GM21723 (cell line): ENCODE measurements around the gene NT5C.

Source experiments
- ATAC-seq: cut with Tn5 transposase; IDR thresholded peaks from one replicate; pipeline ENCODE4 v1.9.1; 2021; ENCODE audit warnings: mild to moderate bottlenecking, moderate library complexity; ENCODE audit not compliant: unreplicated experiment

The NT5C gene

DNA sequence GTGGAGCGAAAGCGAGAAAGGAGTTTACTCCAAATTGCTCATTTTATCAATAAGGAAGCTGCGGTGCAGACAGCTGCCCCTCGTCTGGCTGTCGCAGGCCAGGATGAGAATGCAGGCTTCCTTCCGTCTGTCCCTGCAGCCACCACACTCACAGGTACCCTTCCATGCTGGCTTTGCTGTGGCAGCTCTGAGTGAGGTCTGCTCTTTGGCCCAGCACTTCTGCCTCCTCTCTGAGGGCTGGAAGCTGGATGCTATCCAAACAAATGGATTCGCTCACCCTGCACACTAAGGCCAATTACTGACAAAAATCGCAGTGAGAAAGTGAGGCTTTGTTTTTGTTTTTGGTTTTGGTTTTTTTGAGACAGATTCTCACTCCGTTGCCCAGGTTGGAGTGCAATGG lies 14.8 kb downstream of the NT5C start:
- ATAC-seq, result no peak

DNA sequence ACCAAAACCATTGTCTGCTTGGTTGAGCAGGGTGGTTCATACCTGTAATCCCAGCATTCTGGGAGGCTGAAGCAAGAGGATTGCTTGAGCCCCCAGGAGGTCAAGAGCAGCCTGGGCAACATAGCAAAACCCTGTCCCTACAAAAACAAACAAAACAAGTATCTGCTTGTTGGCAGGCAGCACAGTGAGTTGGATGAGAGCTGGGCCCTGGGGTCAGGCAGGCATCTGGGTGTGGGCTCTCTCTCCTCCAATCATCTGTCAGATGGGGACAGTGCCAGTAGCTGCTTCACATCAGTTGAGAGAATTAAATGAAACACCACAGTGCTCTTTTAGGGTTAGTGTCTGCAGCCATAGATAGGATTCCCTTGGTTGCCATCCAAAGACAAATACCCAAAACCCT lies 16.0 kb downstream of the NT5C start:
- no peak for ATAC-seq

DNA sequence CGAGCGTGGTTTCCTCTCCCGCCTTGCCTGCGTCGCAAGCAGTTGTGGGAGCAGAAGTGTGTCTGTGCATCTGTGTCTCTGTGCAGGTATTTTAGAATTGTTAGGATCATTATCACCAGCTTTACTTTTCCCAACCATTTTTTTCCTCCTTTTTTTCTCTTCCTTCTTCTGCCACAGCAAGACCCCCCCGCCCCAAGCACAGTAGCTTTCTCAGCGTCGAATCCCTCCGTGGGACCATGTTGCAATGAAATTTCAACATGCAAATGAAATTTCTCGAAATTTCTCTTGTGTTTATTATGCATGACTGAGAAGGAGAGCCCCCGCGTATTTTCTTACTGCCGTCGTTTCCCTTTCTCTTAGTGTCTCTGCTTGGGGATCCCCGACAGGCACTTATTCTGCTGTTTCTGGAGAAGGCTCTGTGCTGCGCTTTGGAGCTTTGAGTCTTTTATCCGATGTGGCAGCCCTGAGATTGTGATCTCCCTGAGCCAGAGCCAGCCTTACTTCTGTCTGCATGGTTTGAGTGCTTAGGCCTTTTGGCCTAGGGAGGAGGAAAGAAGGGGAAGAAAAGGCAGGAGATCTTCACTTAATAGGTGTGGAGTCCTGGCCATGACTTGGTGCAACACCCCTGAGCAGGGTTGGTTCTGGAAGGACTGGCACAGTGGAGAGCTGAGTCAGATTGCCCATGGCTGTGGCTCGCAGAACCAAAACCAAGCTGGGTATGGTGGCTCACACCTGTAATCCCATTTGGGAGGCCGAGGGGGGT lies 16.8 kb downstream of the NT5C start:
- no peak for ATAC-seq

DNA sequence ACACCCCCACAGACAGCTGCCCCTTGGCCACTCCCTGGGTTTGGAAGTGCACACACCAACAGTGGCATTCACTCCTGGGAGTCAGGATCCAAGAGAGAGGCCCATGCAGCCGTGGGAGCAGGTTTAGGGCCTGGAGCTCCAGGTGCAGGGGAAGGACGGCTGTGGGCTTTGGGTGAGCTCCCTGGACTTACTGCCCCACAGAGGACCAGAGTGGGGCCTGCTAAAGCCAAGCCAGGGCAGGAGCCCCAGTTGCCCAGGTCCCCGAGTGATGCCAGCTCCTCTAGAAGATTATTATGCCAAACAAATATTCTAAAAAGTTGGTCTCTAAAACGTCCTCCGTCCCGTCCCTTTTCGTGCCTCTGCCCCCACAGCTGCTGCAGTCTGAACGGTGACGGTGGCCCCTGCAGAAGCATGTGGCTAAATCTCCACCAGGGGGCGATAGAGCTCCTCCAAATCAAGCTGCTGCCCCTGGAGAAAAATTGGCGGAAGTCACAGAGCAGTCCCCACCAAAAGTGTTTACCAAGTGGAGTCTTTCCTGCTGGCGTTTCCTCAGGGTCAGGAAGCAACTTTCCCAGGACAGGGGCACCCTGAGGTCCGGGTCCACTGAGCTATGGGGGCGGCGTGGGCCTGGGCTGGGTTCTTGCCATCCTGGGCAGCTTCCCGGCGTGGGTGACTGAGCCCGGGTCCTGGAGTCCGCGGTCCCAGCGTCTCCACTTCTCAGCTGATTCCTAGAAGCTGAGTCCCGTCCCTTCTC lies 17.6 kb downstream of the NT5C start:
- ATAC-seq, result no peak

DNA sequence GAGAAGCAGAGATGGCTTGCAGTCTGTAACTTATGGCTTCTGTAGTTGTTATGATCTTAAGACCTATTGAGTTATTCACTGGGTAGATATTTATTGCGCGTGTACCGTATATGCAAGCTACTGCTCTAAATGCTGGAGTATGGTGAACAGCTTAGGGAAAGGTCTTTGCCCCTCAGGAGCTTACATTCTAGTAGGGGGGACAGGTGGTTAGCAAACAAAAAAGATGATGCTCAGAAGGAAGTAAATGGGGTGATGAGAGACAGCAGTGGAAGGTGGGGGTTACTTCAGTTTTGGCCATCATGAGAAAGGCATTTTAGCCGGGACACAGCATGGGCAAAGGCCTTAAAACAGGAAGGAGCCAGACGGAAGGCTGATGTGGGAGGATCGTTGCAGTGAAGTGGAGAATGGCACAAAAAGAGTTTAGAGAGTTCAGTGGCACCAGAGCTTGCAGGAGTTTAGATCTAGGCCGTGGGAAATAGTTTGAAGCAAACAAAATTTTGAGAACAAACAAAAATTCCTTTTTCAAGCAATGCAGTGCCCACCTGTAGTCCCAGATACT lies 19.7 kb downstream of the NT5C start:
- ATAC-seq, result no peak

DNA sequence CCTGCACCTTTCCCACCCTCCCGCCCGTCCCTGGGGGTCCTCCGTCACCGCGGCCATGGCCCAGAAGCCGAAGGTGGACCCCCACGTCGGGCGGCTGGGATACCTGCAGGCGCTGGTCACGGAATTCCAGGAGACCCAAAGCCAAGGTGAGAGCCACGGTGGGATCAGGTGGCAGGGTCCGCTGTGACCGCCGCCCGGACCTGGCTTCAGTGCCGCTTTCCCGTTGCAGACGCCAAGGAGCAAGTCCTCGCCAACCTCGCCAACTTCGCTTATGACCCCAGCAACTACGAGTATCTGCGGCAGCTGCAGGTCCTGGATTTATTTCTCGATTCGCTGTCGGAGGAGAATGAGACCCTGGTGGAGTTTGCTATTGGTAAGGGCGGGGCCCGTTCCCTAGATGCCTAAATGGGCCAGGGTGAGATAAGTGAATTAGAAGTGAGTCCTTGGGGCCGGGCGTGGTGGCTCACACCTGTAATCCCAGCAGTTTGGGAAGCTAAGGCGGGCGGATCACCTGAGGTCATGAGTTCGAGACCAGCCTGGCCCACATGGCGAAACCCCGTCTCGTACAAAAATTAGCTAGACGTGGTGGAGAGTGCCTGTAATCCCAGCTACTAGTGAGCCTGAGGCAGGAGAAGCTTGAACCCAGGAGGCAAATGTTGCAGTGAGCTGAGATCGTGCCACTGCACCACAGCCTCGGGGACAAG lies 21.2 kb downstream of the NT5C start:
- ATAC-seq, result no peak

DNA sequence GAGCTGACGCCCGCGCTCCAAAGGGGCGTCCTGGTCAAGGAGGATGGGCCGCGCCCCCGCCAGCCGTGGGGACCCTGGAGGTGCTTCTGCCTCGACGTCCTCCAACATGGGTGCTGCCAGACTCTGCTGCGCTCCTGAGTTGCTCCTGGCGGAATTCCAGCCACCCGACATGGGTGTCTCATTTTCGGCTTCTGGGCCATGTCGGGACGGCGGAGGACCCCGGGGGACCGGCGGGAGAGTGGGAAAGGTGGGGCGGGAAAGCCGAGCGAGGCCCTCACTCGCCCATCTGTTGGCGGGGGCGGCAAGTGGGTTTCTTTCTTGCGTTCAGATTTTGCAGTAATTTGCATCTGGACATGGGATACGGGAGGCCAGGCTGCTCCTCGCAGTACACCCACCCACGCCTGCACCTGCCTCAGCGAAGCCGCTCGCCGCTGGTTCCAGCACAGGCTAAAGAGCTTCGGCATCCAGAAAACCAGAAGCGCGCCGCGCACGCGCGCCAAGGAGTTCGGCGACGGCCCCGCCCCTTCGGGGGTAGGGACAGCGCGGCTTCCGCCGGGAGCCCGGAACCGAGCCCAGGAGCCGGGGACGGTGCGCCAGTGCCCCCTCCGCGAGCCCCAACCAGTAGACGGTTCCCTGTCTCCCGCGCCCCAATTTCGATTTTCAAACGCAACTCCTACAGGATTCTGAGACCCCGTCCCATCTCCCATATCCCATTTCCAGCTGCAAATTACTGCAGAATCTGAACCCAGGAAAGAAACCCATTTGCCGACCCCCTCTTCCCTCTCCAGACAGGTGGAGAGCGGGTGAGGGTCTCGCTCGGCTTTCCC lies 21.9 kb downstream of the NT5C start, which contains the start of gene ARMC7:
Gene ARMC7 (plus strand): TSS at position 563 of the 827 bp plus-strand sequence. CDS start 320 bp downstream, outside the sequence.
- peak; percentile 69 for ATAC-seq

DNA sequence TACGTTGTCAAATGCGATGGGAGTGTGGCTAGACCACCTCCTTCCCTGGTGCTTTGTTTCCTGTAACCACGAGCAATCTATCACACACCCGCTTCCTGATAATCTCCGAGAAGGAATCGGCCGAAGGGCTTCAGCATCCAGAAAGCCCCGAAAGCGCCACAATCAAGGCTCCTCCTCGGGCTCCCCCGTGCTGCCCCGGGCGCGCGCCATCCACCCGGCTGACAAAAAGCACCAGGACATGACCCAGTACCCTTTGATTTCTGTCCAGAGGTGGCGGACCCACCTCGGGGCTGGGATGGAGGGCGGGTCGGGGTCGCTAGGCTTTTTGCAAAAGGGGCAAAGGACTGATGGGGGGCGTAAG lies 22.5 kb downstream of the NT5C start:
- ATAC-seq, result no peak

DNA sequence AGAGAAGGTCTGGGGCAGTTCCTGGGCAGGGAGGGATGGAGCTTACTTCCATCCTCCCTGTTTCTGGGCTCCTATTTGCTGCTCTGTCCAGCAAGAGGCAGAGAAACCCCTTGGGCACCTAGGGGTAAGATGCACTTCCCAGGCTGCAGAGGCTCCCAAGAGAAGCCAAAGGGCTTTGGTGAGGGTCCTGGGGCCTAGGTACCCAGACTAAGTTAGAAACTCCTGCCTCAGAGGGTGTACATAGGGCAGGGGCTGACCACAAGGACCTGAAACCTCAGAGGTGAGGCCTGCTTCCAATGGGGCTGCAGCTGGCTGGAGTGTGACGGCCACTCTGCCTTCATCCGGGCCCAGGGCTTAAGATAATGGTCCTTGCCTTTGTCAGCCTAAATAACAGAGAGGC lies 23.3 kb downstream of the NT5C start:
- ATAC-seq, result no peak

DNA sequence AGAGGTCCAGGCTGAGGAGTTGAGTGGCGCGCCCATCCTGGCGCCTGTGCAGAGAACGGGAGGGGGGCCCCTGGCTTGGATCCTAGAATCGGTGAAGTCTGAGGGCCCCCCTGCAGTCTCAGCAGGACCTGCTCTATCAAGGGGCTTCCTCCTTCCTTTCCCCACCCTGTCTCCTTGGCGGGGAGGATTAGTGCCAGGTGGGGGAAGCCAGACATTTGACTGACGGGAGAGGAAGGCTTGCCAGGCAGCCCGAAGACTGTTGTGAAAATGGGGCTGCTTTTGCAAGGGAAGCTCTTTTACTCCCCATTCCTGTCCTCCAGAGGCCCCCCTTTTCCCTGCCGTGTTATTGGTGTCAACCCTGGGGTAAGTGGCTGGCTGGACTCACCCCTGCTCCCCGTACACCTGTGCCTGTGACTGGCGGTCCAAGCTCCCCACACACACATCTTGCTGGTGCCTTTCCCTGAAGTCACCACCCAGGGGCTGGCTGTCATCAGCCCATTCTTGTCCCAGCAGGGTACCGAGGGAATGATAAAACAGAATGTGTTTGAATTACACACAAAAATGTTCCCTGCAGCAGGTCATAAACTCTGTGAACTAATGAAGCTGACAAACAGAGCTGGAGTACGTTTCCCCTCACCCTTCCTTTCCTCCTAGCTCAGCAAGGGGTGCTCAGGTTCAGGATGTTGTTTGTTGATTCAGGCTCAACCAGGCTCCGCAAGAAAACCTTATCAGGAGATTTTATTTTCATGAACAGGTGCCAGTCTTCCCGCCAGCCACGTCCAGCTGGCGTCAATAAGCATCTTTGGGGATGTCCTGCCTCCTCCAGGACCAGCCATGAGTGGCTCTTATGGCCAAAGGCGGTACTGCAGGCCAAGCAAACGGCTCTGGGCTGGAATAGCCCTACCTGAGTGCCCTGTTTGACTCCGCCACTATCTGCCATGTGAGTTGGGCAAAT lies 26.1 kb downstream of the NT5C start:
- ATAC-seq, result no peak

DNA sequence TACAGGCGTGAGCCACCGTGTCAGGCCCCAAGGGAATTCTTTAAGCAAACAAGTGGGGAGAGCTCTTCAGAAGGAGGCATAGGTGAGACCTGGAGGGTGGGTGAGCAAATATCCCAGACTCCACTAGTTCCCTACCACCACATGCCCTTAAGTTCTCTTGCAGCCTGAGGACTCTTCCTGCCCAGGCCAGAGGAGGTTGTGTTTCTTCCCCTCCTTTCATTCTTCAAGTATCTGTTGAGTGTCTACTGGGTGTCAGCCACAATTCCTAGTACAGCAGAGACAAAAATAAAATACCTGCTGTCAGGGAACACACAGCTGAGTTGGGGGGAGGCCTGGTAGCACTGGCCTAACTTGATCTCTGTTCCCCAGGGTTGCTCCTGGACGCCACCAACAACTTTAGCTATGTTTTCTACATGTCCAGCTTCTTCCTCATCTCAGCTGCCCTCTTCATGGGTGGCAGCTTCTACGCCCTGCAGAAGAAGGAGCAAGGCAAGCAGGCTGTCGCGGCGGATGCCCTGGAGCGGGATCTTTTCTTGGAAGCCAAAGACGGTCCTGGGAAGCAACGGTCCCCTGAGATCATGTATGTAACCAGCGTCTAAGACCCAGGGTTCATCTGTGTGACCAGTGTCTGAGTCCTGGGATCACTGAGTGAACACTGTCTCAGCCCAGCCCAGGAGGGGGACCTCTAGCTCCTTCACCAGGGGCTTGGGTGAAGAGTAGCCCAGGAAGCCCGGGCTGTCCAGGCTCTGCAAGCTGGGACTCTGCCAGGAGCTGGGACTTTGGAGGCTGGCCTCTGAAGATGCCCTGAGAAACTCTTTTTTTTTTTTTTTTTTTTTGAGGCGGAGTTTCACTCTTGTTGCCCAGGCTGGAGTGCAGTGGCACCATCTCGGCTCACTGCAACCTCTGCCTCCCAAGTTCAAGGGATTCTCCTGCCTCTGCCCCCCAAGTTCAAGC lies 27.7 kb downstream of the NT5C start:
- ATAC-seq, result no peak

DNA sequence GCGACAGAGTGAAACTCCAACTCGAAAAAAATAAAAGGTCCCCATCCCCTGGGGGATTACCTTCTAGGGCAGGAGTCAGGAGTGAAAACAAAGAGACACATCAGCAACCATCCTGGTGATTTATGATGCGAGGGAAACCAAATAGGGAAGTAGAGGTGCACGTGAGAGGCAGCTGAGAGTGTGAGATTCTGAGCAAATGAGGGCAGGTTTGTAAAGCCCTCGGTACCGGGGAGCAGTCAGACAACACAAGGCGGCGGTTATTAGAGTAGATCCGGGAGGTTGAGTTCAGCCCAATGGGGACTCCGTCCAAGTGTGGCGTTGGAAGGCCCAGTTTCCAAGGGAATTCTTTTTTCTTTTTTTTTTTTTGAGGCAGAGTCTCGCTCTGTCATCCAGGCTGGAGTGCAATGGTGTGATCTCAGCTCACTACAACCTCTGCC lies 29.1 kb downstream of the NT5C start:
- peak; percentile 60 for ATAC-seq

DNA sequence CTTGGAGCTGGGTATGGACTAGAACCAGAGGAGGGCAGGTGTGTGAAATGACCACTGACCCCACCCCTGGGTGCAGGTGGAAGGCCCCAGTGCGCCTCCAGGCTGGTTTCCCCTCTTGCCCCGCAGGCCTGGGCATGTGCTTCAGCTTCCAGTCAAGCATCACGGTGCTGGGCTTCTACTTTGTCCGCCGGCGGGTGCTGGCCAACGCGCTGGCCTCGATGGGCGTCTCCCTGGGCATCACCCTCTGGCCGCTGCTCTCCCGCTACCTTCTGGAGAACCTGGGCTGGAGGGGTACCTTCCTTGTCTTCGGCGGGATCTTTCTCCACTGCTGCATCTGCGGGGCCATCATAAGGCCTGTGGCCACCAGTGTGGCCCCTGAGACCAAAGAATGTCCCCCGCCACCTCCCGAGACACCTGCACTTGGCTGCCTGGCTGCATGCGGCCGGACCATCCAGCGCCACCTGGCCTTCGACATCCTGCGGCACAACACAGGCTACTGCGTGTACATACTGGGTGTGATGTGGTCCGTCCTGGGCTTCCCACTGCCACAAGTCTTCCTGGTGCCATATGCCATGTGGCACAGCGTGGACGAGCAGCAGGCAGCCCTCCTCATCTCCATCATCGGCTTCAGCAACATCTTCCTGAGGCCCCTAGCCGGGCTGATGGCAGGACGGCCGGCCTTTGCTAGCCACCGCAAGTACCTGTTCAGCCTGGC lies 31.5 kb downstream of the NT5C start:
- ATAC-seq, result no peak

DNA sequence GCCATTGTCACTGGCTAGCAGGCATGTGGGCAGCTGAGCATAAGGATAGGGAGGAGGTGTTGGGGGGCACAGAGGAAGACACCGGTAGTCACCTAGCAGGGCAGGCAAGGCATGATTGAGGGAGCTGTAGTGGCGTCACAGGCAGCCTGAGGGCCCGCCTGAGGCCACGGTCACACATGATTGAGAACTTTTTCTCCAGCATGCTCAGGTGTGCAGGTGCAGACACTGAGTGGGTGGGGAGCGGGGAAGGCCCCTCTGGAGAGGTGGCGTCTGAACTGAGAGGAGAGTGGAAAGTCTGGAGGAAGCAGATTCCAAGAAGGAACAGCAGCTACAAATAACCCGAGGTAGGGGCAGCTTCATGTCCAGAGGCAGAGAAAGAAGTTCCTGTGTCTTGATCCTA lies 32.7 kb downstream of the NT5C start:
- ATAC-seq, result no peak

DNA sequence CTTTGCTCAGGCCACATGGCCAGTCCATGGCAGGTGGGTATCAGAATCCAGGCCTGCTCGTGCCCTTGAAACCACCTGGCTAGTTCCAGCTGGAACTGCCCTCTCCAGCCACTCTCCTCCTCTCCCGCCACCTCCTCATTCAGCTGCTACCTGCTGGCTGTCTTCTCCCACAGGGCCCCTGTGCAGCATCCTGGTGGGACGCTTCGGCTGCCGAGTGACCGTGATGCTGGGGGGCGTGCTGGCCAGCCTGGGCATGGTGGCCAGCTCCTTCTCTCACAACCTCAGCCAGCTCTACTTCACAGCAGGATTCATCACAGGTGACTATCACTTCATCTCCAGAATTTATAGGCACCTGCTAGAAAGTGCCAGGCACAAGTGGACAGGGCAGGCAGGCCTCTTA lies 33.7 kb downstream of the NT5C start:
- no peak for ATAC-seq

DNA sequence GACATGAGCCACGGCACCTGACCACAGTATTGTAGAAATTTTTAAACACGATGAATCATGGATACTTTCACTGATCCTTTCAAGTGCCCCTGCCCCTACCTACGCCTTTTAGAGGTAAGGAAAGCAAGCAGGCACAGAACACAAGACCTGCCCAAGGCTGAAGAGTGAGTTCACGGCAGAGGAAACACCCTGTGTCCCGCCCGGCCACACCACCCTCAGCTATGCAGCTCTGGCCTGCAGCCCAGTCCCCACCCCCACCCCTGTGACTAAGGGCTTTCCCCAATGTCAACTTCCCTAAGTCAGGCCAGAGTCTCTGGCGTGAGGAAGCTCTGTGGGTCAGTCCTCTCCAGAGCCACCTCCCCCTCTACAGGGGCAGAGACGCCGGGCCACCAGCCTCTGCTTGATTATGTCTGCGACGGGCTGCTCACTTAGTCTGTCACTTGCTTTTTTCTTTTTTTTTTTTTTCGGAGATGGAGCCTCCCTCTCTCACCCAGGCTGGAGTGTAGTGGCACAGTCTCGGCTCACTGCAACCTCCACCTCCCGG lies 35.4 kb downstream of the NT5C start:
- ATAC-seq, result no peak

DNA sequence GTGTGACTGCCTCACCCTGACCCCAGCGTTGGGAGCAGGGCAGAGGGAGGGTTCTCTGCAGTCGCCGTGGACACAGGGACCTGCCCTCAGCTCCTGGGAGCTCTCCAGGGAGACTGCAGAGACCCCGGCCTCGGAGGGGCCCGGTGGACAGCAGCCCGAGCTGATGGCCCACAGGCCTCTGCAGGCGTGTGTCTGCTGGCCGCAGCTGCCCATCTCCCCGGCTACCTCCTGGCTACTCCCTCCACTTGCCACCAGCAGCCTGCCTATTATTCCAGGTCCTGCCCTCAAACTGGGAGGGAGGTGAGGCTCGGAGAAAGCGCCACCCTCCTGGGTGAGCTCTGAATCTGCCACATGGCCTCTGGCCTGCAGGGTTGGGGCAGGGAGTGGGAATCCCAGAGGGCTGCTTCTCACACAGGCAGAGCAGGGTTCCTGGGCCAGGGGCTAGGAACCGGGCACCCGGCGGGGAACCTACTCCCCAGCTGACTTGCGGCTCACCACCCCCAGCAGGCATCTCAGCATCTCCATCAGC lies 36.6 kb downstream of the NT5C start:
- no peak for ATAC-seq
